Measurements from ENCODE around the gene SLC2A6.

Gene SLC2A6

DNA sequence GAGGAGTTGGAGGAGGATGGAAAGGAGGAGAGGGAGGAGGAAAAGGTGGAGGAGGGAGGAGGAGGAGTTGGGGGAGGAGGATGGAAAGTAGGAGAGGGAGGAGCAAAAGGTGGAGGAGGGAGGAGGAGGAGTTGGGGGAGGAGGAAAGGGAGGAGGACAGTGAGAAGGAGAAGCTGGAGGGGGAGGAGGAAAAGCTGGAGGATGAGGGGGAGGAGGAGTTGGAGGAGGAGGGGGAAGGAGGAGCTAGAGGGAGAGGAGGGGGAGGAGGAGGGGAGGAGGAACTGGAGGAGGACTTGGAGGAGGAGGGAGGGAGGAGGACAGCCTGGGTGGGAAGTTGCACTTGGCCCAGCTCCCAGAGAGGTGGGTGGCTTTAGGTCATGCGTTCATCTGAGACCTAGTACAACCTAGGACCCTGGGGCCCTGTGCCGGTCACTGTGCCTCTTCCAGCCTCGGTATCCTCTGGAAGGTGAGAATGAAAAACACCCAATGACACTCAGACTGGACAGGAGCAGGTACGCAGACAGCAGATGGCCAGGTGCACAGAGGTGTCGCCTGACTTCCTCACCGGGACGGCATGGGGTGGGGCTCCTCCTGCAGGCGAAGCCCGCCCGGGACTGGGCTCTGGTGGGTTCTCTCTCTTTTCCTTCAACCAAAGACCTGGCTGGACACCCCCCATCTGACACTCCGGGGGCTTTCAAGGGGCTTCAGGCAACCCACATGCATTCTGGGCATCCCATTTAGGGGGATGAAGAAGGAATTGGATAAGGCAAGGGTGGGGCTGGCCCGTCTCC lies 12.2 kb upstream of the SLC2A6 start:
- Histone ChIP-seq H3F3A (ENCODE audit: low read depth) (no peaks in the 10 kb centered on the region), H3K27me3 (ENCODE audit: insufficient read depth, low read length, poor library complexity, severe bottlenecking) (no peaks in the 10 kb centered on the region)
- TF ChIP-seq, protein P1, sequence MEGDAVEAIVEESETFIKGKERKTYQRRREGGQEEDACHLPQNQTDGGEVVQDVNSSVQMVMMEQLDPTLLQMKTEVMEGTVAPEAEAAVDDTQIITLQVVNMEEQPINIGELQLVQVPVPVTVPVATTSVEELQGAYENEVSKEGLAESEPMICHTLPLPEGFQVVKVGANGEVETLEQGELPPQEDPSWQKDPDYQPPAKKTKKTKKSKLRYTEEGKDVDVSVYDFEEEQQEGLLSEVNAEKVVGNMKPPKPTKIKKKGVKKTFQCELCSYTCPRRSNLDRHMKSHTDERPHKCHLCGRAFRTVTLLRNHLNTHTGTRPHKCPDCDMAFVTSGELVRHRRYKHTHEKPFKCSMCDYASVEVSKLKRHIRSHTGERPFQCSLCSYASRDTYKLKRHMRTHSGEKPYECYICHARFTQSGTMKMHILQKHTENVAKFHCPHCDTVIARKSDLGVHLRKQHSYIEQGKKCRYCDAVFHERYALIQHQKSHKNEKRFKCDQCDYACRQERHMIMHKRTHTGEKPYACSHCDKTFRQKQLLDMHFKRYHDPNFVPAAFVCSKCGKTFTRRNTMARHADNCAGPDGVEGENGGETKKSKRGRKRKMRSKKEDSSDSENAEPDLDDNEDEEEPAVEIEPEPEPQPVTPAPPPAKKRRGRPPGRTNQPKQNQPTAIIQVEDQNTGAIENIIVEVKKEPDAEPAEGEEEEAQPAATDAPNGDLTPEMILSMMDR (conservative IDR thresholded peaks at IDR 0.05; ENCODE audit: low read length) = no peak
- TF ChIP-seq EZH2phosphoT487 (IDR thresholded peaks at IDR 0.05; ENCODE audit: borderline replicate concordance) = no peak

DNA sequence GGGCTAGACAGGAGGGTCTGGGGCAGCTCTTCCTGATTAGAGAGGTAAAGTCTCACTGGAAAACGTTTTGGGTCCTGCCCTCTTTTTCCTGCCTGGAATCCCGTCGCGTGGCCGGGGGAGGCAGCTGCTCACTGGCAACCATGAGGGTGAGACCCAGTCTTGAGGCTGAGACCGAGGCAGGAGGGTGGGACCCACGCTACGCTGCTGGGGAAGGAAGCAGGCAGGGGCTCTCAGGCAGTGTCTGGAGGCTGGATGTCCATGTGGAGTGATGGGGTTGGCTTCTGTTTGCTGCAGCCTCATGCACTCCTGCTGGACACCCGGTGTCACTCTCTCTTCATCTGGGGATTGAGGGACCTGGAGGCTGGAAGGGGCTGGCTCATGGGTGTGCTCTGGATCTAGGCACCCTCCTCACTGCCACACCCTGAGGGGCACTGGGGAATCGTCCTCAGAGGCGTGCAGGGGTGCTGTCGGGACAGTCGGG lies 11.3 kb upstream of the SLC2A6 start:
- no peak overlapping the region for H3K4me3 ChIP-seq (ENCODE audit: low read length, poor library complexity, severe bottlenecking)
- H3K4me2 ChIP-seq (ENCODE audit: low read depth, low read length, poor library complexity, severe bottlenecking) = no peak overlapping the region
- no peak for TF ChIP-seq EZH2phosphoT487 (IDR thresholded peaks at IDR 0.05; ENCODE audit: borderline replicate concordance)
- TF ChIP-seq, protein P1 (conservative IDR thresholded peaks at IDR 0.05; ENCODE audit: low read length) = no peak
- H3F3A ChIP-seq (ENCODE audit: low read depth) = no peaks in the 10 kb centered on the region
- no peaks in the 10 kb centered on the region for H3K36me3 ChIP-seq (ENCODE audit: insufficient read depth, low read length)
- no peaks in the 10 kb centered on the region for H3K27me3 ChIP-seq (ENCODE audit: insufficient read depth, low read length, poor library complexity, severe bottlenecking)
- no peaks in the 10 kb centered on the region for H3K9me3 ChIP-seq (ENCODE audit: insufficient read depth, low read depth, low read length)
- no peaks in the 10 kb centered on the region for H3K79me2 ChIP-seq (ENCODE audit: insufficient read depth, low read length)
- H3K9ac ChIP-seq (ENCODE audit: low read depth, low read length, poor library complexity, severe bottlenecking) = no peak overlapping the region
- no peaks in the 10 kb centered on the region for H4K20me1 ChIP-seq (ENCODE audit: insufficient read depth, low read length, poor library complexity, severe bottlenecking)
- no peaks in the 10 kb centered on the region for H3K9me2 ChIP-seq (replicated peaks; ENCODE audit: low read depth, low read length)
- no peak overlapping the region for H2AFZ ChIP-seq (ENCODE audit: low read length)
- no peaks in the 10 kb centered on the region for H3K4me1 ChIP-seq (ENCODE audit: insufficient read depth, low read length, poor library complexity, severe bottlenecking)

More for the DNA sequence above, 12.2 kb upstream of the SLC2A6 start:
- H3K79me2 ChIP-seq (ENCODE audit: insufficient read depth, low read length) = no peaks in the 10 kb centered on the region
- H3K9me2 ChIP-seq (replicated peaks; ENCODE audit: low read depth, low read length) = no peaks in the 10 kb centered on the region
- H4K20me1 ChIP-seq (ENCODE audit: insufficient read depth, low read length, poor library complexity, severe bottlenecking) = no peaks in the 10 kb centered on the region
- H3K4me2 ChIP-seq (ENCODE audit: low read depth, low read length, poor library complexity, severe bottlenecking) = no peak overlapping the region
- H3K36me3 ChIP-seq (ENCODE audit: insufficient read depth, low read length) = no peaks in the 10 kb centered on the region
- H3K4me3 ChIP-seq (ENCODE audit: low read length, poor library complexity, severe bottlenecking) = no peak overlapping the region
- no peak overlapping the region for H3K9ac ChIP-seq (ENCODE audit: low read depth, low read length, poor library complexity, severe bottlenecking)
- no peaks in the 10 kb centered on the region for H3K9me3 ChIP-seq (ENCODE audit: insufficient read depth, low read depth, low read length)
- H3K4me1 ChIP-seq (ENCODE audit: insufficient read depth, low read length, poor library complexity, severe bottlenecking) = no peaks in the 10 kb centered on the region
- no peak overlapping the region for H2AFZ ChIP-seq (ENCODE audit: low read length)

DNA sequence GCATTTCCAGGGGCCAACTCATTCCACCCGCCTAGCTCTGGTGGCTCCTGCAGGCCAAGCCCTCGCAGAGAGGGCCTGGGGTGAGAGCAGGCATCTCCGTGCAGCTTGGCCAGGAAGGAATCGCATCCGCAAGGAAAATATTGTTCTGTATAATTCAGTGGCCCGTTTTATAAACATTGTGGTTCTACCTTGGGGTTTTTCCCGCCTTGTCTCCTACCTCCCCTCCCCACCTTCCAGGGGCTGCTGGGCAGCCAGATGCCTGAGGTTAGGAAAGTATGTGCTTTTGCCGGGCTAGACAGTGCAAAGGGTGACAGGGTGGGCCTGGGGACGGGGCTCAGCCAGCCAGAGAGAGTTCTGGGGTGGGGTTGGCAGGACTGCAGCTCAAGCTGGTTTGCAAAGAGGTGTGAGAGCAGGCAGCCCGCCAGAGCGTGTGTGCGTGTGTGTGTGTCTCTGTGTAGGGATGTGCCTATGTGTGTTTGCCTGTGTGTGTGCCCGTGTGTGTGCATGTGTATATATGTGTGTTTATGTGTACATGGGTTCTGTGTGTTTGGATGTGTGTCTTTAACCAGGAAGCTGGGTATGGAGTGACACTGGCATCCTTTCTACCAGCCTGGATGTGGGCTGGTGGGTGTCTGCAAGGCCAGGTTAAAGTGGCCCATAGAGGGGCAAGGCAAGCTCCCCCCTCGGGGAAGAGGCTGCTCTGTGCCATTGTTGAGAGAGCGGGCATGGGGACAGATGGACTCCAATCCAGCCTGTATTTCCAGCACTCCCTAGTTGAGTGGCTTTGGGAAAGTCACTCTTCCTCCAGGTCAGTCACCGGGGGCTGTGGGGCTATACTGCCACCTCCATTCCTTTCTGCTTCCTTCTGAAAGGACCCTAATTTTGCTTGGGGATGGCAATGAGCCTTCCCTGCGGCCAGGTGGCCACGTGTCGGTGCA lies 10.6 kb upstream of the SLC2A6 start:
- Histone ChIP-seq H3K79me2 (ENCODE audit: insufficient read depth, low read length) (no peaks in the 10 kb centered on the region), H3K4me3 (ENCODE audit: low read length, poor library complexity, severe bottlenecking) (no peak overlapping the region), H3K9ac (ENCODE audit: low read depth, low read length, poor library complexity, severe bottlenecking) (no peak overlapping the region), H3K4me1 (ENCODE audit: insufficient read depth, low read length, poor library complexity, severe bottlenecking) (peaks cover 2% of the 10 kb centered on the region), H3F3A (ENCODE audit: low read depth) (no peaks in the 10 kb centered on the region), H2AFZ (ENCODE audit: low read length) (no peak overlapping the region), H4K20me1 (ENCODE audit: insufficient read depth, low read length, poor library complexity, severe bottlenecking) (no peaks in the 10 kb centered on the region), H3K9me3 (ENCODE audit: insufficient read depth, low read depth, low read length) (no peaks in the 10 kb centered on the region), H3K36me3 (ENCODE audit: insufficient read depth, low read length) (no peaks in the 10 kb centered on the region), H3K4me2 (ENCODE audit: low read depth, low read length, poor library complexity, severe bottlenecking) (no peak overlapping the region), H3K27me3 (ENCODE audit: insufficient read depth, low read length, poor library complexity, severe bottlenecking) (no peaks in the 10 kb centered on the region), H3K9me2 (replicated peaks; ENCODE audit: low read depth, low read length) (no peaks in the 10 kb centered on the region)
- TF ChIP-seq, protein P1 (conservative IDR thresholded peaks at IDR 0.05; ENCODE audit: low read length) = no peak
- no peak for TF ChIP-seq EZH2phosphoT487 (IDR thresholded peaks at IDR 0.05; ENCODE audit: borderline replicate concordance)
